GM19324 (cell line): ENCODE results near the gene ABITRAM.
"Not testable (repeated sequence)": the region's sequence is repeated elsewhere in the genome, so short reads cannot be mapped to it uniquely, and the experiment has no call there.

Experiments
- ATAC-seq: cut with Tn5 transposase; IDR thresholded peaks from one replicate; pipeline ENCODE4 v1.9.1; 2021; ENCODE audit warnings: mild to moderate bottlenecking, moderate library complexity; ENCODE audit not compliant: unreplicated experiment, low FRiP score

The ABITRAM gene, protein sequence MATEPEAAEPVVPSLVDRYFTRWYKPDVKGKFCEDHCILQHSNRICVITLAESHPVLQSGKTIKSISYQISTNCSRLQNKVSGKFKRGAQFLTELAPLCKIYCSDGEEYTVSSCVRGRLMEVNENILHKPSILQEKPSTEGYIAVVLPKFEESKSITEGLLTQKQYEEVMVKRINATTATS

DNA sequence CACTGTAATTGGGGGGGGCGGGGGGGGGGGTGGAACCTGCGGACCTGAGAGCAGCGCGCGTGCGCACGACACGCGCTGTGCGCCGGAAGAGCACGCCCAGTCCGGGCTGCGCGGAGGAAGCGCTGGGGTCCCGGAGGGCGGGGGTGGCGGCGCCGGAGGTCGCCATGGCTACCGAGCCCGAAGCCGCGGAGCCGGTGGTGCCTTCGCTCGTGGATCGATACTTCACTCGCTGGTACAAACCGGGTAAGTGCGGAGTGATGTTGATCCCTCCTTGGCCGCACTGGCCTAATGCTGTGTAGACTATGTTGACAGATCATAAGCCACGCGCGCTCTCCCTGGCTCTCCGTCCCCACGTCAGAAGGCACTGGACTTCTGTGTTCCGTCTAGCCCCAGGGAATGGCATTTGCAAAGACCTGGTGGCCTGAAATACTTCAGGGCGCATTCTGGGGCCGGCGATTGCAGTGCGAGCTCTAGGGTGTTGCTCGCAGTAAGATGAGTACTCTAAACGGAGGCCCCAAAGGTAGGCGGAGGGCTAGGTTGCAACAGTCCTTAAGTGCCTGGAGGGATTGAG lies at the start of gene ABITRAM:
Gene ABITRAM (plus strand): TSS at position 78 of the 571 bp plus-strand sequence. CDS start 87 bp downstream, at position 165.
- peak; percentile 89 for ATAC-seq

- ATAC-seq = no peak
Measured at GRCh38 chr9:108884701-108885100, 49.5 kb upstream of the ABITRAM start.

DNA sequence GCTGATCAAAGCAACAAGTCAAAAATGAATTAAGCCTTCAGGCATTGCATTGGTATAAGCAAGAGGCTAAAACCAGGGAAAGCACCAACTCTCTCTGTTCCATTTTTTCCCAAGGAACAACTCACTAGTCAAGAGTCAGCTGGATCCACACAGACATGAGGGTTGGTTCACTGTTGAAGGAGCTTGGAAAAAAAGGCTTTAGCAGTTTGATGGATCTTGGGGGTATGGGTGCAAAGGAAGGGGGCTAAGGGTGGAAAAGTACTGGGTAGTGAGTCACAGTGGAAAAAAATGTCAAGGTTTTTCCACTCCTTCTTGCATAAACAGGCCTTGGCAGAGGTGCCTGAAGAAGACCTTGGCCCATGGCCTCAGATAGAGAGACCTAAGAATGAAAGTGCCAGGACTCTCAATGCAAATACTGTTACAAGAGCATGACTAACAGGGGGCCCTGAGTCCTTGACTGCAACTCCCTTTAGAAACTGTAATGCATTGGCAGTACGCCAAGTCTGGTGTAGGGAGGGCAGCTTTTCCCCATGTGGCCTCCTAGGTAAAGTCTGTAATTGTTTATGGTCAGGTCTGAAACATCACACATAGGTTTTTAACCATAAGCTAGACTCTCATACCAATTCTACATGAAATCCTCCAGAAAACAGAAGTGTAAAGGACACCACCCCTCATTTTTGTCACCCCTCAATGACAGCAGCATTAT lies 48.4 kb upstream of the ABITRAM start:
- peak; percentile 99 for ATAC-seq

DNA sequence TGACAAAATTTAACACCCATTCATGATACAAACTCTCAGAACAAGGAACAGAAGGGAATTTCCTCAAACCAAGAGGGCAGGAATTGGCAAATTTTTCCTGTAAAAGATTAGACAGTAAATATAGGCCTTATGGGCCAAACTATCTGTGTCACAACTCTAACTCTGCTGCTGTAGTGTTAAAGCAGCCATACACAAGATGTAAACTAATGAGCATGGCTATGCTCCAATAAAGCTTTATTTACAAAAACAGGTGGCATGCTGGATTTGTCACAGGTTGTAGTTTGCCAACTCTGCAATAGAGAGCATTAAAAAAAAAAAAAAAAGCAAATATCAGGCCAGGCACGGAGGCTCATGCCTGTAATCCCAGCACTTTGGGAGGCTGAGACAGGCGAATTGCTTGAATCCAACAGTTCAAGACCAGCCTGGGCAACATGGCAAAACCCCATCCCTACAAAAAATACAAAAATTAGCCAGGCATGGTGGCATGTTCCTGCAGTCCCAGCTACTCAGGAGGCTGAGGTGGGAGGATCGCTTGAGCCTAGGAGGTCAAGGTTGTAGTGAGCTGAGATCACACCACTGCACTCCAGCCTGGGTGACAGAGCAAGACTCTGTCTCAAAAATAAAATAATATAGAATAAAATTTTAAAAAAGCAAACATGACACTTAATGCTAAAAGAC lies 47.5 kb upstream of the ABITRAM start:
- ATAC-seq = not testable (repeated sequence)

DNA sequence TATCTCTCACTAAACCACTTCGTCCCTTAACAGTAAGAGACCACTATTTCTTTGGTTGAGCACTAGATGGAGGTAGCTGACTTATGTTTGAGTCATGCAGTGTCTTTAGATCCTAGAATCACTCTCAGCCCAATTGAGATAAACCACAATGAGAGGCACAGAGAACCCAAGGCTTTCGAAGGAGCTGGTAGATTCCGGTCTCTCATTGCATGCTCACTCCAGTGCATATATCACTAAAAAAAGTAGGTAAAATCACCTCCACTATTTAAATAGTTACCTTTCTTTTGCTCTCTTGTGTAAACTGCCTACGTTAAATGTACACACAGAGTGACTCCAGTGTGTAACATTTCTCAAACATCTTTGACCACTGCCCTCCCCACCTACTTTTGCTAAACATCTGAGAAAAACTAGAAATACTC lies 44.5 kb upstream of the ABITRAM start:
- ATAC-seq = no peak

DNA sequence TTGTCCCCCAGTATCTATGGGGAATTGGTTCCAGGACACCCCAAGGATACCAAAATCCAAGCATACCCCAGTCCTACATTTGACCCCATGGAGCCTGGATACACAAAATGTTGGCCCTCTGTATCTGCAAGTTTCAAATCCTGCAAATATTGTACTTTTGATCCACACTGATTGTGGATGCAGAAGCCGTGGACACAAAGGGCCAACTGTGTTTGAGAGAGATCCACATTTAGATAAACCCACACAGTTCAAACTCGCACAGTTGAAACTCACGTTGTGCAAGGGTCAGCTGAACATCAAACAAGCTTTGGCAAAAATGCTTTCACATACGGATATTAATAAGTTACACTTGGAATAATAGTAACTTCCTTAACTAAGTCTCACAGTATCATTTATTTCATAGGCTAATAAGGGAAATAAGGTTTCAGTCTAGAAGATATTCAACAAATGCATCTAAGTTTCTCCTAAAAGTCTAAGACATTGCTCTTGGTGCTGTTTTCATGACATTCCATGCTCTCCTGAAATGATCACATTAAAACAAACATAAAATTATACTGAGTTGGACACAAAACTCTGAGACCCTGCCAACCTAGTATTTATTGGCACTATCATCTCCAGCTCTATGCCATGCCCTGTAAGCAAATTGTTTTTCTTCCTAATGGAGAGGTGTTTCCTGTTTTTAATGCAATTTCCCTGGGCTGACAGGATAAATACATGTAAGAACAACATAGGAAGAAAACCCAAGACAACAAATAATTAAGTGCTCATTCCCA lies 39.8 kb upstream of the ABITRAM start:
- ATAC-seq = no peak

GRCh38 chr9:108897324-108898096 lies 36.7 kb upstream of the ABITRAM start:
- no peak for ATAC-seq

GRCh38 chr9:108899023-108899695 lies 35.0 kb upstream of the ABITRAM start:
- not testable (repeated sequence) for ATAC-seq

- ATAC-seq = no peak
Measured at GRCh38 chr9:108900176-108900575, 34.0 kb upstream of the ABITRAM start.

- no peak for ATAC-seq
Measured at GRCh38 chr9:108903420-108904103, 30.6 kb upstream of the ABITRAM start.

- ATAC-seq = no peak
Measured at GRCh38 chr9:108904161-108904560, 30.0 kb upstream of the ABITRAM start.

DNA sequence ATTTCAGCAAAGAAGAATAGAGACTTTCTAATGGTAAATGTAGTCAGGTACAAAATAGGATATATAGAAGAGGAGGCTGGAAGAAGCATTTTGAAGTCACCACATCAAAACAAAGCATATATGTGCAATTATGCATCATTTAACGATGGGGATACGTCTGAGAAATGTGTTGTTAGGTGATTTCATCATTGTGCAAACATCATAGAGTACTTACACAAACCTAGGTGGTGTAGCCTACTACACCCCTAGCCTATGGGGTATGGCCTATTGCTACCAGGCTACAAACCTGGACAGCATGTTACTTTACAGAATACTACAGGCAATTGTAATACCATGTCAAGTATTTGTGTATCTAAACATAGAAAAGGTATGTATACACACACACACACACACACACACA lies 28.7 kb upstream of the ABITRAM start:
- ATAC-seq = no peak

GRCh38 chr9:108910402-108910801 lies 23.8 kb upstream of the ABITRAM start:
- ATAC-seq = no peak

DNA sequence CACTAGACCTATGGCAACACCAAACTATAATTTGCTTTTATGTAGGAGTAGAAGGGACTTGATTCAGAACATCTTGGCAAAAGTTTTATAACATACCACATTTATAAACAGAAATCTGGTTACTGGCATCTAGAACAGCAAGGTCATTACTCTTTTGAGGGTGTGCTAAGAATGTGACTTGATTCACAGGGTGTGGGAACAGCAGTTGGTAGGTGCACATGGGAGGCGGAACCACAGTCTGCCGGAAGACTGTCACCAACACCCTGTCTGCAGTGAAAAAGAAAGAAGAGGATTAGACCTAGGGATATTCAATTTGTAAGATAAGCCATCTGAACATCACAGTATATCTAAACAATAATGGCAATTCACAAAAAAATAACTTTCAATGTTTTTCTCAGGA lies 23.3 kb upstream of the ABITRAM start:
- no peak for ATAC-seq

DNA sequence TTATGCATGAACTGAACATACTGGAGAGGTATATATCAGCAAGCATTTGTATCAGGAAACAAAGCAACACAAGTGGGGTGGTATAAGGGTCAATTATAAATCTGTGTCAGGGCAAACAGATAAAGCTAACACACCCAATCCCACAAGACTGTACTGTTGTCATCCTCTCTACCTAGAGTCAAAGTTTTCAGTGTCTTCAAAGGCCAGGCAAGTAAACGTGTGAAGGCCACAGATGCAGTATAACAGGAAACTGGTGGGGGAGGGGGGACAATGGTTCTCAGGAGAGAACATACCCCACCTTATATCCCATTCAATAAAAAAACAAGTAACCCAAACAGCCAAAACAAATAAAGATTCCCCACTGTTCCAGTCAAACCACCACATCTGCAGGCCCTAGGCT lies 22.4 kb upstream of the ABITRAM start:
- no peak for ATAC-seq

GRCh38 chr9:108913391-108913790 lies 20.8 kb upstream of the ABITRAM start:
- no peak for ATAC-seq

GRCh38 chr9:108919517-108919916 lies 14.7 kb upstream of the ABITRAM start:
- ATAC-seq = no peak

DNA sequence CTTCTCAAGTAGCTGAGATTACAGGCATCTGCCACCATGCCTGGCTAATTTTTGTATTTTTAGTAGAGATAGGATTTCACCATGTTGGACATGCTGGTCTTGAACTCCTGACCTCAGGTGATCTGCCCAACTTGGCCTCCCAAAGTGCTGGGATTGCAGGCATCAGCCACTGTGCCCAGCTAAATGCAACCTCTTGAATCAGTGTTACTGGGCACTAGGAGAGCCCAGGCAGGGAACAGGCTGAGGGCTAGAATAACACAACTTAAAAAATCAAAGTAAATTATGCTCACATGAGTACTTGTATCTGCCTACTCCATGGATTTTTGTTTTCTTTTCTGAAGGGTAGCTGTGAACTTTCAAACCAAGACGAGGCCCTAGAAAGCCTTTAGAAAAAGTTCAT lies 13.8 kb upstream of the ABITRAM start:
- ATAC-seq = not testable (repeated sequence)

- no peak for ATAC-seq
Measured at GRCh38 chr9:108921200-108921599, 13.0 kb upstream of the ABITRAM start.
